ENCODE results near the gene PITX1. TPM values are rescaled to one million over a fixed set of nuclear protein-coding genes. Genes with fewer than 3 reads are reported as not detected.

PITX1 gene
- total RNA-seq, 2 donors from 2014 or later, result 0.81 to 0.97 TPM

DNA sequence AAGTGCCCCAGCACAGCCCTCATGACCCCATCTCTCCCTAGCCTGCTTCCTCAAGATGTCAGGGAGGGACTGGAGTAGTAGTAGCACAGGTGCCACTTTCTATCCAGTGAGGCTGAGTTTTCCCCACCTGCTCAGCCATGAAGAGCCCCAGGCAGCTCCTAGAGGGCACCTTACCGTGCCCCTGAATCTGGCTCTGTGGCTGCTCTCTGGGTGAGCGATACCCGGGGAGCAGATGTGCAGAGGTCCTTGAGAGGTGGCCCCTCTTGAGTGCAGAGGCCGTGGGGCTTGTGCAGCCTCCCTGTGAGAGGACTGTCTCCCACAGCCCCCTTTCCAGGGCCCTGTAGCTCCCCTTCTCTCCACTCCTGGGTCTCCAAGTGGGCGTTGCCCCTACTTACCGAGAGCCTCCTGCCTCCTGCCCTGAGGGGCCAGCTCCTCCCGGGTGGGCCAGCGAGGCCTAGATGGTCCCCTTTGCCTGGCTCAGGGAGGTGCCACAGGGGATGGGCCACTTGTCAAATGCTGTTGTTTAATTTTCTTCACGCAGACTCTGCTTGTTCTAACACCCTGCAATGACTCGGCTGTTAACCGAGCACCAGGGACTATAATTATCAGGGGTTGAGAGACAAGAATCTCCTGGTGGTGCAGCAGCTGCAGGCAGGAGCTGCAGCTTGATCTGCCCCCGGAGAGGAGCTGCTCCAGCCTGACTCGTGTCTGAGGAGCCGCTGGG, 29.6 kb upstream of the PITX1 start:
- intact Hi-C loops (cut with DNase I), result no loop called here

DNA sequence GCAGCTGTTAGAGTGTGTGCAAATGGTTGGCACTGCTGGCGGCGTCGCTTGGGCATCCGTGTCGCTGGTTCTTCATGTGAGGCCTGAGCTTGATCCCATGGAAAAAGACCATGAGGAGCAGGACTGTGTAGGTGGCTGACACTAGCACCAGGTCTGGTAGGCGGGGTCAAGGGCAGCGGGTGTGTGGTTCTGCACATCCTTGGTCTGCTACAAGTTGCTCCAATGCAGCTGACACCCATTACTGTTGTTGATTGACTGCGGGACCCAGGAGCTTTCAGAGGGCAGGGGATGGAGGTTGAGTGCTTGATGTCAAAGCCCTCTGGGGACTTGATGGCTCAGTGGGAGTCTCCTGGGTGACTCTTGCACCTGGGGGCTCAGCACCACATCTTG, 29.0 kb upstream of the PITX1 start:
- intact Hi-C loops (cut with DNase I), result no loop called here
- DNase-seq (ENCODE audit: low spot score), result no peak

More for the DNA sequence above, 29.6 kb upstream of the PITX1 start:
- DNase-seq (ENCODE audit: low spot score), result peak; percentile 57

GRCh38 chr5:135062216-135063055, 28.4 kb upstream of the PITX1 start:
- intact Hi-C loops (cut with DNase I), result no loop called here
- no peak for DNase-seq (ENCODE audit: low spot score)

- no peak for DNase-seq (ENCODE audit: low spot score)
- intact Hi-C loops (cut with DNase I), result no loop called here
Observed at GRCh38 chr5:135061001-135061400, 27.0 kb upstream of the PITX1 start.

- intact Hi-C loops (cut with DNase I), result no loop called here
Observed at GRCh38 chr5:135060021-135060420, 26.0 kb upstream of the PITX1 start.

GRCh38 chr5:135059000-135059923, 25.2 kb upstream of the PITX1 start:
- no peak for DNase-seq (ENCODE audit: low spot score)
- intact Hi-C loops (cut with DNase I), result no loop called here

More at GRCh38 chr5:135060021-135060420, 26.0 kb upstream of the PITX1 start:
- no peak for DNase-seq (ENCODE audit: low spot score)

DNA sequence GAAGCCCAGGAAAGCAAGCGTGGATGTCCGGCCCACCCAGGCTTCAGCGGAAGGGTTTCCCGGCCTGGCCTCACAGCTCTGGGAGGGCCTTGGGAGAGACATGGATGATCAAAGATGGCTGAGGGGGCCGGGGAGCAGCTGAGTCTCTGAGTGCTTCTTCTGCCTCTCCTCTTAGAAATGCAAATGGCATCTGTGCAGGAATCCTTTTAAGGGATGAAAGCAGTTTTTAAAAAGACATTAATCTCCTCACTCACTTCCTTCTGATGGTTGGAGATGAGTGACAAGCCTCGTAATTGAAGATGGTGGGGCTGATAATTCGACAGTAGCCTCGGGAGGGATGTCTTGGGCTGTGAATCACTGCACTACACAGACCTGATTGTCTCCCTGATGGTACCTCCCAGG, 24.3 kb upstream of the PITX1 start:
- intact Hi-C loops (cut with DNase I), result no loop called here
- no peak for DNase-seq (ENCODE audit: low spot score)

DNA sequence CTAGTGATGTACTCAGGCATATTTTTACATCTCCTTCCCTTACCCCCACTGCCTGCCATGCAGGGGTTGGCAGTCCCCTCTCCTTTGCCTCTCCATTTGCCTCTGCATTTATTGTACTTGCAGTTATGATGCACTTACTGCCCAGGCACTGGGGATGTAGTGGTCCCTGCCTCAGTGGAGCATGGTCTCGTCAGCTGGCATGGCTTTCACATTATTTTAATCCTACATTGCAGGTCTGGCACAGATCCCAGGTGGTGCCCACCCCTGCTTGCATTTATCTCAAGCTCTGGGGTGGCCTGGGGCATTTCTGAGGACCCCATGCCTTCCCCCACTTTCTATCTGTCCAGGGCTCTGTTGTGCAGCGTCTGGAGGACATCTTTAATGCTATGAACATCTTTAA, 23.2 kb upstream of the PITX1 start:
- DNase-seq (ENCODE audit: low spot score), result no peak
- intact Hi-C loops (cut with DNase I), result no loop called here

- no peak for DNase-seq (ENCODE audit: low spot score)
- intact Hi-C loops (cut with DNase I), result no loop called here
Observed at GRCh38 chr5:135056316-135057030, 22.4 kb upstream of the PITX1 start.

DNA sequence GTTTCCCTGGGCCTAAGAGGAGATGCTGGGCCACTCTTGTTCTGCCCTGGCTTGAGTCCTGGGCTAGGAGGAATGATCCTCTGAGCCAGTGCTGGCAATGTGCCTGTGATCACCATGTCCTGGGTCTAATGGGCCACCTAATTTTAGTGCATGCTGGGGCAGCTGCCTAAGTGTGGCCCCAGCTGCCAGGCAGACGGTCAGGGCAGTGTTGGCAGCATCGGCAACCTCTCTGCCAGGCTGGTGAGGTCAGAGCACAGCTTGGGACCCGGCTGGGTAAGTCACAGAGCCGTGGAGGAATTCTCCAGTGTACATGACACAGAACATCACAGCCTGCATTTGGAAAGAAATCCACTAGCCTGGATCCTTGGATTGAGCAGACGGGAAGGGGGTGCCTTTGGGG, 21.4 kb upstream of the PITX1 start:
- intact Hi-C loops (cut with DNase I), result no loop called here
- no peak for DNase-seq (ENCODE audit: low spot score)

- DNase-seq (ENCODE audit: low spot score), result no peak
- intact Hi-C loops (cut with DNase I), result no loop called here
Observed at GRCh38 chr5:135054546-135054945, 20.5 kb upstream of the PITX1 start.

DNA sequence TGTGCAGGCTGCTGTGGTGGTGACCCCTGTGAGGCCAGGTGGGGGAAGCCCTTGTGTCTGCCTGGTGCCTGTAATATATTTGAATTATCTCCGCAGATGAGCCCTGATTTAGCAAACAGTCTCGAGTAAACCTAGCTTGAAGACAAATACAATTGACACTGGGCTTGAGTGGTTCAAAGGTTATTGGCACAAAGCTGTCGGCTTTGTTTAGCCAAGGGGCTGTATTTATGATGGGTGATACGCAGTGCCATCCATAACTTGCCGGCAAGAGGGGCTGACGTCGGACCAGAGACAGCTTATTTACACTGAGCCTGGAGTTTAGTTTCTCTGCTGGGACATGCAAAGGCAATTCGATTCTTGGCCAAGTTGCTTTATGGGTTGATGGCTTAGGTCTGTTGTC, 20.0 kb upstream of the PITX1 start:
- intact Hi-C loops (cut with DNase I), result no loop called here
- DNase-seq (ENCODE audit: low spot score), result no peak

- intact Hi-C loops (cut with DNase I), result no loop called here
- no peak for DNase-seq (ENCODE audit: low spot score)
Observed at GRCh38 chr5:135053278-135053677, 19.2 kb upstream of the PITX1 start.

- DNase-seq (ENCODE audit: low spot score), result no peak
- intact Hi-C loops (cut with DNase I), result no loop called here
Observed at GRCh38 chr5:135052511-135053145, 18.6 kb upstream of the PITX1 start.

- intact Hi-C loops (cut with DNase I), result no loop called here
- no peak for DNase-seq (ENCODE audit: low spot score)
Observed at GRCh38 chr5:135051872-135052271, 17.8 kb upstream of the PITX1 start.

DNA sequence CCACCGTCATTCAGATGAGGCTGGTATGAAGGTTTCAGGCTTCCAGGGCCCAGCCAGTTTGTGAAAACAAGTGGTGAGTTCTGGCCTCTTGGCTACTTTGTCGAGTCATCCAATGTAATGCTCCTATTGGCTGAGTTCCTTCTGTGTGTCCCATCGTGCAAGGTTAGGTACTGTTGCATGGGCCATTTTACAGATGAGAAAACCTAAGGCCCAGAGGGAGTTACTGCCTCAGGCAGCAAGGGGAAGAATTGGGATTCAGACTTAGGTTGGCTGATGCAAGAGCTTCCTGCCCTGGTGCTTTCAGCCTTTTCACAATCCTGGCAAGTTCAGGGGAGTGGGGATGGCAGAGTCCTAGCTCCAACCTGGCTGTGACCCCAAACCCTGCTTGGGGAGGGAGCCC, 17.4 kb upstream of the PITX1 start:
- no peak for DNase-seq (ENCODE audit: low spot score)
- intact Hi-C loops (cut with DNase I), result no loop called here

DNA sequence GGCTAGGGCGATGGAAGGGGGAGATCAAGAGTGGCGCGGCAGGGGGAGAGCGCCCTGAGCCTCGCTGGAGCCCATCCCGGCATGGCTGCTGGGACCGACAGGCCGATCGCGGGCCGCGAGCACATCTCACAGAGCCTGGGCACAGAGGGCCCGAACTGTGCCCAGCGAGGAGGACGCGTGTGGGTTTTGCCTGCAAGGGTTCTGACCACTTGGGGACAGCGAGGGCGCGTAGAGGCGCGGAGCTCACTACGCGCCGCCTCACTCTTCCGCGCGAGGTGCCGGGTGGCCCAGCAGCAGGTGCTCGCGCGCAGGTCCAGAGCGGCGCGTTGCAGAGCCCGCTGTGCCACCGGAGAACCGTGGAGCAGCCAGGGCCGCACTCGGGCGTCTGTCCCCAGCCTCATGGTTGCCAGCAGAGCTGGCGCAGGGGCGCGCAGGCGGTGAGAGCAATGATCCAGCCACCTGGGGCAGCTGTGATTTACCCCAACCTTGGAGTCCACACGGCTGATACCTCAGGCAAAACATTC, 16.3 kb upstream of the PITX1 start:
- DNase-seq (ENCODE audit: low spot score), result no peak
- intact Hi-C loops (cut with DNase I), result no loop called here

- intact Hi-C loops (cut with DNase I), result no loop called here
- no peak for DNase-seq (ENCODE audit: low spot score)
Observed at GRCh38 chr5:135048930-135049329, 14.9 kb upstream of the PITX1 start.

Measured in posterior vena cava (tissue), 2 donors.